ENCODE results near the gene MACROD1. TPM values are rescaled to one million over a fixed set of nuclear protein-coding genes. Genes with fewer than 3 reads are reported as not detected.

The MACROD1 gene
- polyA plus RNA-seq, 2 donors = 25.6 to 75.6 TPM

- H3K4me1 ChIP-seq (ENCODE audit: control insufficient read depth in 2 of 2, insufficient read depth in 2 of 2, low read length in 1 of 2) = peaks cover 0 to 7% of the 10 kb centered on the region in 2 donors
- H3K27me3 ChIP-seq (ENCODE audit: control insufficient read depth in 1 of 2, insufficient read depth in 2 of 2, low read length in 2 of 2) = no peaks in the 10 kb centered on the region
- no peaks in the 10 kb centered on the region for H3K9me3 ChIP-seq (ENCODE audit: control insufficient read depth in 2 of 2, insufficient read depth in 1 of 2, low read depth in 1 of 2, low read length in 1 of 2)
- peaks cover 0 to 3% of the 10 kb centered on the region in 2 donors for H3K36me3 ChIP-seq (ENCODE audit: control insufficient read depth in 2 of 2, insufficient read depth in 2 of 2, low read length in 1 of 2)
- 79% methylated on average over 28 of the region's 28 CpGs for WGBS, 2 donors
- H3K27ac ChIP-seq (ENCODE audit: low read depth in 2 of 2, low read length in 1 of 2) = no peak overlapping the region
- H3K4me3 ChIP-seq (ENCODE audit: low read depth in 1 of 2, low read length in 2 of 2) = no peak overlapping the region
These were observed 82.4 kb downstream of the MACROD1 start for GRCh38 chr11:64083398-64084080.

- 81 to 86% methylated on average over 27 of the region's 27 CpGs for WGBS, 2 donors
- Histone ChIP-seq H3K36me3 (ENCODE audit: control insufficient read depth in 2 of 2, insufficient read depth in 2 of 2, low read length in 1 of 2) (peaks cover 0 to 3% of the 10 kb centered on the region in 2 donors), H3K4me1 (ENCODE audit: control insufficient read depth in 2 of 2, insufficient read depth in 2 of 2, low read length in 1 of 2) (peaks cover 0 to 5% of the 10 kb centered on the region in 2 donors), H3K27me3 (ENCODE audit: control insufficient read depth in 1 of 2, insufficient read depth in 2 of 2, low read length in 2 of 2) (no peaks in the 10 kb centered on the region), H3K4me3 (ENCODE audit: low read depth in 1 of 2, low read length in 2 of 2) (no peak overlapping the region), H3K27ac (ENCODE audit: low read depth in 2 of 2, low read length in 1 of 2) (no peak overlapping the region), H3K9me3 (ENCODE audit: control insufficient read depth in 2 of 2, insufficient read depth in 1 of 2, low read depth in 1 of 2, low read length in 1 of 2) (no peaks in the 10 kb centered on the region)
These were observed 84.0 kb downstream of the MACROD1 start for GRCh38 chr11:64081745-64082442.

- Histone ChIP-seq H3K4me3 (ENCODE audit: low read depth in 1 of 2, low read length in 2 of 2) (no peak overlapping the region), H3K36me3 (ENCODE audit: control insufficient read depth in 2 of 2, insufficient read depth in 2 of 2, low read length in 1 of 2) (peaks cover 0 to 7% of the 10 kb centered on the region in 2 donors), H3K27me3 (ENCODE audit: control insufficient read depth in 1 of 2, insufficient read depth in 2 of 2, low read length in 2 of 2) (no peaks in the 10 kb centered on the region), H3K27ac (ENCODE audit: low read depth in 2 of 2, low read length in 1 of 2) (no peak overlapping the region), H3K9me3 (ENCODE audit: control insufficient read depth in 2 of 2, insufficient read depth in 1 of 2, low read depth in 1 of 2, low read length in 1 of 2) (no peaks in the 10 kb centered on the region), H3K4me1 (ENCODE audit: control insufficient read depth in 2 of 2, insufficient read depth in 2 of 2, low read length in 1 of 2) (no peaks in the 10 kb centered on the region)
- 84 to 89% methylated on average over 10 of the region's 10 CpGs for WGBS, 2 donors
These were observed 85.5 kb downstream of the MACROD1 start for GRCh38 chr11:64080390-64080789.

- WGBS, 2 donors = 73 to 81% methylated on average over 12 to 13 of the region's 13 CpGs
- H3K4me3 ChIP-seq (ENCODE audit: low read depth in 1 of 2, low read length in 2 of 2) = no peak overlapping the region
- no peaks in the 10 kb centered on the region for H3K9me3 ChIP-seq (ENCODE audit: control insufficient read depth in 2 of 2, insufficient read depth in 1 of 2, low read depth in 1 of 2, low read length in 1 of 2)
- no peak overlapping the region for H3K27ac ChIP-seq (ENCODE audit: low read depth in 2 of 2, low read length in 1 of 2)
- no peaks in the 10 kb centered on the region for H3K4me1 ChIP-seq (ENCODE audit: control insufficient read depth in 2 of 2, insufficient read depth in 2 of 2, low read length in 1 of 2)
- no peaks in the 10 kb centered on the region for H3K27me3 ChIP-seq (ENCODE audit: control insufficient read depth in 1 of 2, insufficient read depth in 2 of 2, low read length in 2 of 2)
- peaks cover 0 to 7% of the 10 kb centered on the region in 2 donors for H3K36me3 ChIP-seq (ENCODE audit: control insufficient read depth in 2 of 2, insufficient read depth in 2 of 2, low read length in 1 of 2)
These were observed 87.0 kb downstream of the MACROD1 start for GRCh38 chr11:64078905-64079304.

- no peaks in the 10 kb centered on the region for H3K4me1 ChIP-seq (ENCODE audit: control insufficient read depth in 2 of 2, insufficient read depth in 2 of 2, low read length in 1 of 2)
- WGBS, 2 donors = 77 to 78% methylated on average over 11 of the region's 11 CpGs
These were observed 87.6 kb downstream of the MACROD1 start for GRCh38 chr11:64078284-64078683.

GRCh38 chr11:64077607-64078006 is 88.3 kb downstream of the MACROD1 start:
- H3K4me1 ChIP-seq (ENCODE audit: control insufficient read depth in 2 of 2, insufficient read depth in 2 of 2, low read length in 1 of 2) = no peaks in the 10 kb centered on the region
- no peaks in the 10 kb centered on the region for H3K9me3 ChIP-seq (ENCODE audit: control insufficient read depth in 2 of 2, insufficient read depth in 1 of 2, low read depth in 1 of 2, low read length in 1 of 2)
- H3K27me3 ChIP-seq (ENCODE audit: control insufficient read depth in 1 of 2, insufficient read depth in 2 of 2, low read length in 2 of 2) = no peaks in the 10 kb centered on the region
- peaks cover 0 to 7% of the 10 kb centered on the region in 2 donors for H3K36me3 ChIP-seq (ENCODE audit: control insufficient read depth in 2 of 2, insufficient read depth in 2 of 2, low read length in 1 of 2)
- WGBS, 2 donors = 86 to 89% methylated on average over 12 of the region's 12 CpGs
- no peak overlapping the region for H3K27ac ChIP-seq (ENCODE audit: low read depth in 2 of 2, low read length in 1 of 2)
- H3K4me3 ChIP-seq (ENCODE audit: low read depth in 1 of 2, low read length in 2 of 2) = no peak overlapping the region

More at GRCh38 chr11:64078284-64078683, 87.6 kb downstream of the MACROD1 start:
- Histone ChIP-seq H3K9me3 (ENCODE audit: control insufficient read depth in 2 of 2, insufficient read depth in 1 of 2, low read depth in 1 of 2, low read length in 1 of 2) (no peaks in the 10 kb centered on the region), H3K27ac (ENCODE audit: low read depth in 2 of 2, low read length in 1 of 2) (no peak overlapping the region), H3K27me3 (ENCODE audit: control insufficient read depth in 1 of 2, insufficient read depth in 2 of 2, low read length in 2 of 2) (no peaks in the 10 kb centered on the region), H3K36me3 (ENCODE audit: control insufficient read depth in 2 of 2, insufficient read depth in 2 of 2, low read length in 1 of 2) (peaks cover 0 to 7% of the 10 kb centered on the region in 2 donors), H3K4me3 (ENCODE audit: low read depth in 1 of 2, low read length in 2 of 2) (no peak overlapping the region)

GRCh38 chr11:64076758-64077157 is 89.2 kb downstream of the MACROD1 start:
- H3K4me1 ChIP-seq (ENCODE audit: control insufficient read depth in 2 of 2, insufficient read depth in 2 of 2, low read length in 1 of 2) = no peaks in the 10 kb centered on the region
- H3K9me3 ChIP-seq (ENCODE audit: control insufficient read depth in 2 of 2, insufficient read depth in 1 of 2, low read depth in 1 of 2, low read length in 1 of 2) = no peaks in the 10 kb centered on the region
- H3K27me3 ChIP-seq (ENCODE audit: control insufficient read depth in 1 of 2, insufficient read depth in 2 of 2, low read length in 2 of 2) = no peaks in the 10 kb centered on the region
- H3K4me3 ChIP-seq (ENCODE audit: low read depth in 1 of 2, low read length in 2 of 2) = no peak overlapping the region
- peaks cover 0 to 7% of the 10 kb centered on the region in 2 donors for H3K36me3 ChIP-seq (ENCODE audit: control insufficient read depth in 2 of 2, insufficient read depth in 2 of 2, low read length in 1 of 2)
- 86 to 87% methylated on average over 8 of the region's 8 CpGs for WGBS, 2 donors
- no peak overlapping the region for H3K27ac ChIP-seq (ENCODE audit: low read depth in 2 of 2, low read length in 1 of 2)

- Histone ChIP-seq H3K27ac (ENCODE audit: low read depth in 2 of 2, low read length in 1 of 2) (no peak overlapping the region), H3K4me1 (ENCODE audit: control insufficient read depth in 2 of 2, insufficient read depth in 2 of 2, low read length in 1 of 2) (no peaks in the 10 kb centered on the region), H3K9me3 (ENCODE audit: control insufficient read depth in 2 of 2, insufficient read depth in 1 of 2, low read depth in 1 of 2, low read length in 1 of 2) (no peaks in the 10 kb centered on the region), H3K27me3 (ENCODE audit: control insufficient read depth in 1 of 2, insufficient read depth in 2 of 2, low read length in 2 of 2) (no peaks in the 10 kb centered on the region), H3K4me3 (ENCODE audit: low read depth in 1 of 2, low read length in 2 of 2) (no peak overlapping the region), H3K36me3 (ENCODE audit: control insufficient read depth in 2 of 2, insufficient read depth in 2 of 2, low read length in 1 of 2) (peaks cover 0 to 4% of the 10 kb centered on the region in 2 donors)
- WGBS, 2 donors = 74% methylated on average over 10 of the region's 10 CpGs
These were observed 91.7 kb downstream of the MACROD1 start for GRCh38 chr11:64074239-64074638.

GRCh38 chr11:64073542-64073941 is 92.4 kb downstream of the MACROD1 start:
- Histone ChIP-seq H3K27me3 (ENCODE audit: control insufficient read depth in 1 of 2, insufficient read depth in 2 of 2, low read length in 2 of 2) (no peaks in the 10 kb centered on the region), H3K9me3 (ENCODE audit: control insufficient read depth in 2 of 2, insufficient read depth in 1 of 2, low read depth in 1 of 2, low read length in 1 of 2) (no peaks in the 10 kb centered on the region), H3K36me3 (ENCODE audit: control insufficient read depth in 2 of 2, insufficient read depth in 2 of 2, low read length in 1 of 2) (peaks cover 0 to 4% of the 10 kb centered on the region in 2 donors), H3K27ac (ENCODE audit: low read depth in 2 of 2, low read length in 1 of 2) (no peak overlapping the region), H3K4me3 (ENCODE audit: low read depth in 1 of 2, low read length in 2 of 2) (no peak overlapping the region), H3K4me1 (ENCODE audit: control insufficient read depth in 2 of 2, insufficient read depth in 2 of 2, low read length in 1 of 2) (no peaks in the 10 kb centered on the region)
- WGBS, 2 donors = 74 to 80% methylated on average over 13 of the region's 13 CpGs
